A549 treated with AZD9567 at 1 μM for 4 hours (cell line): ENCODE measurements around the gene KRTAP5-1. TPM values are rescaled to one million over a fixed set of nuclear protein-coding genes. Genes with fewer than 3 reads are reported as not detected.

Source experiments
- total RNA-seq: library from RNA; stranded (reverse); fragments of 200-300 nt; extraction: Qiagen RNA extraction; gene quantifications from 5 replicates; pipeline ENCODE4 v1.2.3, GENCODE V29; 2022; ENCODE audit not compliant: insufficient read depth

The KRTAP5-1 gene
- total RNA-seq, result not detected in 5 replicates

GRCh38 chr11:1584661-1585370, at the start of gene KRTAP5-1:
Gene KRTAP5-1, minus strand, starts transcription at chr11:1585283. Its CDS starts 34 bp downstream, at chr11:1585249.

DNA sequence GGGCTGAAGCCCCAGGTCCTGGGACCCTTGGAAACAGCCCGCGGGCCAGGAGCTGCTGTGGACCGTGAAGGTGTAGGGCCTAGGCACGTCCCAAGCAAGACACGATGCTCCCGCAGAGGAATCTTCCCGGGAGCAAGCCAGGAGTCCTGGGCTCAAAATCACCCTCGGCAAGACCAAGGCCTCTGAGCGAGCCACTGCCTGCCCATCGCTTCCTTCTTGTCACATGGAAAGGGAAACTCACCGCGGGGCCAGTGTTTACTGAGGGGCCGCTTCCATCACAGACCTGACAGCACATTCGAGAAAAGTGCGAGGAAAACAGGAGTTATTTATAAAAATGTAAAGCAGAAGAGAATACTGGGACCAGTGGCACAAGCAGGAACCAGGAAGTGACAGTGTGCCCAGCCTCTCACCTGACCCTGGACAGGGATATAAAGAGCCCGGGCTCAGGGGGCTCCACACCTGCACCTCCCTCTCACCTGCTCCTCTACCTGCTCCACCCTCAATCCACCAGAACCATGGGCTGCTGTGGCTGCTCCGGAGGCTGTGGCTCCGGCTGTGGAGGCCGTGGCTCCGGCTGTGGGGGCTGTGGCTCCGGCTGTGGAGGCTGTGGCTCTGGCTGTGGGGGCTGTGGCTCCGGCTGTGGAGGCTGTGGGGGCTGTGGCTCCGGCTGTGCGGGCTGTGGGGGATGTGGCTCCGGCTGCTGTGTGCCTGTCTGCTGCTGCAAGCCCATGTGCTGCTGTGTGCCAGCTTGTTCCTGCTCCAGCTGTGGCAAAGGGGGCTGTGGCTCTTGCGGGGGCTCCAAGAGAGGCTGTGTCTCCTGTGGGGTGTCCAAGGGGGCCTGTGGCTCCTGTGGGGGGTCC, 44.5 kb upstream of the KRTAP5-1 start, which contains the start of gene KRTAP5-5:
TSS of gene KRTAP5-5 (plus strand) at position 450 of the 860 bp plus-strand sequence. CDS start at position 516, 66 bp downstream.

GRCh38 chr11:1622086-1622485, 37.0 kb upstream of the KRTAP5-1 start, which contains the start of gene KRTAP5-4:
Gene KRTAP5-4, minus strand, starts transcription at chr11:1622138. Its CDS starts 45 bp downstream, at chr11:1622093.

GRCh38 chr11:1608363-1608762, 23.3 kb upstream of the KRTAP5-1 start, which contains the start of gene KRTAP5-3:
Gene KRTAP5-3, minus strand, starts transcription at chr11:1608463. Its CDS starts 78 bp downstream, at chr11:1608385.

GRCh38 chr11:1597994-1598380, 12.9 kb upstream of the KRTAP5-1 start, which contains the start of gene KRTAP5-2:
Gene KRTAP5-2, minus strand, starts transcription at chr11:1598294. Its CDS starts 44 bp downstream, at chr11:1598250.

DNA sequence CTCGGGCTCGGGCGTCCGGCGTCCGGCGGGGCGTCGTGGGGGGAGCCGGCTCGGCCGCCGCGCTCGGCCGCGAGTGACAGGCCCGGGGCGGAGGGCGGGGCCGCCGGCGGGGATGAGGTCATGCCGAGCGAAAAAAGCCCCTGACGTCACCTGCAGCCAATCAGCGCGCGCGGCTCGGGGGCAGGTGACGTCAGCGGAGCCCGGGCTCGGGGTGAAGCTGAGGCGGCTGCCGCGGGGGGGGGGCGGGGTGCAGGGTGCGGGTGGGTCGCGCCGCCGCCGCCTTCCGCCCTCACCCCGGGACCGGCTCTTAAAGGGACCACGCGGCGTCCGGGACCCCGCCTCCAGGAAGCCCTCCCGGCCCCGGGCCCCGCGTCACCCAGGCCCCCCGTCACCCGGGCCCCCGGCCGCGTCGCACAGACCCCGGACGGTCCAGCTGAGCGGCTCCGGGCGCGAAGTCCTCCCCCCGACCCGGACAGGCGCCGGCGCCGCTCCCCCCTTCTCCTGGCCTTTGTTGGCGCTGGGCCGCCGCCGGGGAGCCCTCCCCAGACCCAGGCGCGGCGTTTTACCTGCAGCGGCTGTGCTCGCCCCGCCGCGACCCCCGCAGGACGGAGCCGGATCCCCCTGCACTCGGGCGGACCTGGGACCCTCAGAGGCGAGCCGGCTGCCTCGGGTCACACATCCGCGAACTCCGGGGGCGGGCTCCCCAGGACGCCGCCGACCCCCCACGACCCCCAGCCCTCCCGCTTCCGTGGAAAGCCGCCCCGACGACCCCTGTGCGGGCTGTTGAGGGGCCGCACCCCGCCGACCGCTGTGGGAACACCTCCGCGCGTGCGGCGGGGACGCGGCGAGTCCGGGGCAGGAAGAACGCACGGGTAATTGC, 12.6 kb downstream of the KRTAP5-1 start, which contains the start of gene DUSP8:
TSS of gene DUSP8 (minus strand) at position 75 of the 880 bp plus-strand sequence. CDS start 6,445 bp downstream, outside the sequence.

Other genes starting within 250 kb of the KRTAP5-1 start
- gene BRSK2, start 195.3 kb downstream of the KRTAP5-1 start, total RNA-seq, result 2.9 to 8.6 TPM (median 6.9 TPM) in 5 replicates
- gene MOB2, start 98.5 kb downstream of the KRTAP5-1 start, total RNA-seq, result 37.1 to 51.2 TPM (median 46.1 TPM) in 5 replicates
- gene DUSP8, start 13.0 kb downstream of the KRTAP5-1 start, total RNA-seq, result 0.43 to 1.6 TPM (median 0.94 TPM) in 5 replicates
- gene KRTAP5-2, start 13.0 kb upstream of the KRTAP5-1 start, total RNA-seq, result not detected in 5 replicates
- not detected in 5 replicates for gene KRTAP5-3, start 23.2 kb upstream of the KRTAP5-1 start, total RNA-seq
- not detected in 5 replicates for gene KRTAP5-4, start 36.9 kb upstream of the KRTAP5-1 start, total RNA-seq
- gene KRTAP5-5, start 44.5 kb upstream of the KRTAP5-1 start, total RNA-seq, result not detected in 5 replicates
- gene KRTAP5-6, start 111.9 kb upstream of the KRTAP5-1 start, total RNA-seq, result not detected in 5 replicates
- 0.99 to 1.6 TPM (median 1.5 TPM) in 5 replicates for gene IFITM10, start 165.3 kb upstream of the KRTAP5-1 start, total RNA-seq
- gene CTSD, start 178.6 kb upstream of the KRTAP5-1 start, total RNA-seq, result 459 to 545 TPM (median 470 TPM) in 5 replicates
- 0.10 to 0.33 TPM (median 0.19 TPM) in 4 of 5 replicates, not detected in the other for gene SYT8, start 249.7 kb upstream of the KRTAP5-1 start, total RNA-seq